Heart left ventricle (tissue), 13 donors: ENCODE data around the gene VSIG10.

ENCODE experiments used
- POLR2A ChIP-seq, 2 donors: fragments of 450-650 bp; IDR thresholded peaks; one replicate each; pipeline ENCODE4 v1.6.1; 2017; ENCODE audit warnings: antibody characterized with exemption in 2 of 2, mild to moderate bottlenecking in 2 of 2, moderate library complexity in 2 of 2
- TF ChIP-seq, protein P1 (sequence below), 12 donors: fragments of 200-600 bp; sonication (generic) in 4 of 12; IDR thresholded peaks; one replicate each; pipeline versions ENCODE4 v1.5.0 to v1.8.0; 2018 to 2022; ENCODE audit warnings: antibody characterized with exemption in 12 of 12, mild to moderate bottlenecking in 5 of 12
- donor health status: ischemic (EF 13 %, LVEDD 7.1; RV severe dilation, severe dysfunction).
- donor health status: DM: no; HTN: yes; CAD: no.
- donor health status: DM: no; HTN: no; CAD: no.
- donor health status: ischemic (EF 25% LVEDD 6.9; RV normal size, moderate dysfunction).
- donor health status: ischemic (EF 25% LVEDD 5.7; RV mildly dilated, moderate dysfunction).
- donor health status: ischemic (EF 35%, LVEDD 5.7; RV mildly dilated, moderate dysfunction).
- donor health status: nonischemic (EF 11% LVEDD 7.7; RV severe dilation, severe dysfunction).
- donor health status: DM: yes; HTN: yes; CAD: no.
- donor health status: PGD.
- donor health status: ischemic (EF 29% LVEDD 5.4; RV normal size, mild dysfunction).
- donor health status: nonischemic (EF 23%, LVEDD 6.1; RV moderate dilation, normal function).

GRCh38 chr12:118124333-118124874 is 20.6 kb upstream of the VSIG10 start:
- TF ChIP-seq, protein P1, sequence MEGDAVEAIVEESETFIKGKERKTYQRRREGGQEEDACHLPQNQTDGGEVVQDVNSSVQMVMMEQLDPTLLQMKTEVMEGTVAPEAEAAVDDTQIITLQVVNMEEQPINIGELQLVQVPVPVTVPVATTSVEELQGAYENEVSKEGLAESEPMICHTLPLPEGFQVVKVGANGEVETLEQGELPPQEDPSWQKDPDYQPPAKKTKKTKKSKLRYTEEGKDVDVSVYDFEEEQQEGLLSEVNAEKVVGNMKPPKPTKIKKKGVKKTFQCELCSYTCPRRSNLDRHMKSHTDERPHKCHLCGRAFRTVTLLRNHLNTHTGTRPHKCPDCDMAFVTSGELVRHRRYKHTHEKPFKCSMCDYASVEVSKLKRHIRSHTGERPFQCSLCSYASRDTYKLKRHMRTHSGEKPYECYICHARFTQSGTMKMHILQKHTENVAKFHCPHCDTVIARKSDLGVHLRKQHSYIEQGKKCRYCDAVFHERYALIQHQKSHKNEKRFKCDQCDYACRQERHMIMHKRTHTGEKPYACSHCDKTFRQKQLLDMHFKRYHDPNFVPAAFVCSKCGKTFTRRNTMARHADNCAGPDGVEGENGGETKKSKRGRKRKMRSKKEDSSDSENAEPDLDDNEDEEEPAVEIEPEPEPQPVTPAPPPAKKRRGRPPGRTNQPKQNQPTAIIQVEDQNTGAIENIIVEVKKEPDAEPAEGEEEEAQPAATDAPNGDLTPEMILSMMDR (IDR thresholded peaks at IDR 0.05): no peak
- no peak for TF ChIP-seq POLR2A (IDR thresholded peaks at IDR 0.05)
